DOHH2 (cell line): ENCODE data around the gene PLK1.

ENCODE experiments used
- H3F3A ChIP-seq: fragments of 200-600 bp; sonication (generic), shearing (Covaris generic); 2 replicates; pipeline ENCODE4 v1.6.0; 2016; ENCODE audit warnings: antibody characterized with exemption, mild to moderate bottlenecking; ENCODE audit not compliant: control insufficient read depth, insufficient read depth
- H3K27ac ChIP-seq: fragments of 200-600 bp; sonication (generic); 2 replicates; pipeline ENCODE4 v1.5.1; 2014; ENCODE audit warnings: low read depth, mild to moderate bottlenecking, low read length, moderate library complexity
- H3K27me3 ChIP-seq: fragments of 200-600 bp; sonication (generic); 2 replicates; pipeline ENCODE4 v1.6.1; 2014; ENCODE audit warnings: mild to moderate bottlenecking, low read length, mixed read lengths; ENCODE audit not compliant: control insufficient read depth
- H3K36me3 ChIP-seq: fragments of 200-600 bp; sonication (generic); 2 replicates; pipeline ENCODE4 v1.6.1; 2014; ENCODE audit warnings: mild to moderate bottlenecking, low read length, moderate library complexity, mixed read lengths; ENCODE audit not compliant: control insufficient read depth
- H3K4me1 ChIP-seq: fragments of 200-600 bp; sonication (generic); 2 replicates; pipeline ENCODE4 v1.6.1; 2014; ENCODE audit warnings: mild to moderate bottlenecking, low read length, mixed read lengths; ENCODE audit not compliant: control insufficient read depth
- H3K4me2 ChIP-seq: fragments of 200-600 bp; sonication (generic); 2 replicates; pipeline ENCODE4 v1.6.0; 2014; ENCODE audit warnings: mild to moderate bottlenecking, low read length, moderate library complexity
- H3K4me3 ChIP-seq: fragments of 200-600 bp; sonication (generic); 2 replicates; pipeline ENCODE4 v1.5.1; 2014; ENCODE audit warnings: mild to moderate bottlenecking, low read length, mixed read lengths
- H3K79me2 ChIP-seq: fragments of 200-600 bp; sonication (generic); 2 replicates; pipeline ENCODE4 v1.6.1; 2014; ENCODE audit warnings: mild to moderate bottlenecking, low read length, mixed read lengths; ENCODE audit not compliant: control insufficient read depth
- H3K9me2 ChIP-seq: fragments of 200-600 bp; sonication (generic); replicated peaks from 2 replicates; pipeline ENCODE4 v1.6.1; 2014; ENCODE audit warnings: mild to moderate bottlenecking, low read length, mixed read lengths; ENCODE audit not compliant: control insufficient read depth
- H3K9me3 ChIP-seq: fragments of 200-600 bp; sonication (generic); 2 replicates; pipeline ENCODE4 v1.6.1; 2014; ENCODE audit warnings: antibody characterized with exemption, low read length, mixed read lengths; ENCODE audit not compliant: control insufficient read depth, insufficient read depth
- H4K20me1 ChIP-seq: fragments of 200-600 bp; sonication (generic); 2 replicates; pipeline ENCODE4 v1.6.0; 2014; ENCODE audit warnings: low read depth, mild to moderate bottlenecking, antibody characterized with exemption, low read length, moderate library complexity; ENCODE audit not compliant: control insufficient read depth, insufficient read depth
- EZH2phosphoT487 ChIP-seq: fragments of 200-600 bp; sonication (generic); IDR thresholded peaks from 2 replicates; pipeline ENCODE4 v1.6.1; 2017; ENCODE audit warnings: borderline replicate concordance, mild to moderate bottlenecking, antibody characterized with exemption, low read length, moderate library complexity, mixed read lengths
- TF ChIP-seq, protein P1 (sequence below): fragments of 200-600 bp; sonication (generic); IDR thresholded peaks from one replicate; pipeline ENCODE4 v1.5.1; 2014; ENCODE audit warnings: antibody characterized with exemption, mild to moderate bottlenecking, low read depth, low read length; ENCODE audit not compliant: poor library complexity, severe bottlenecking

PLK1 gene

DNA sequence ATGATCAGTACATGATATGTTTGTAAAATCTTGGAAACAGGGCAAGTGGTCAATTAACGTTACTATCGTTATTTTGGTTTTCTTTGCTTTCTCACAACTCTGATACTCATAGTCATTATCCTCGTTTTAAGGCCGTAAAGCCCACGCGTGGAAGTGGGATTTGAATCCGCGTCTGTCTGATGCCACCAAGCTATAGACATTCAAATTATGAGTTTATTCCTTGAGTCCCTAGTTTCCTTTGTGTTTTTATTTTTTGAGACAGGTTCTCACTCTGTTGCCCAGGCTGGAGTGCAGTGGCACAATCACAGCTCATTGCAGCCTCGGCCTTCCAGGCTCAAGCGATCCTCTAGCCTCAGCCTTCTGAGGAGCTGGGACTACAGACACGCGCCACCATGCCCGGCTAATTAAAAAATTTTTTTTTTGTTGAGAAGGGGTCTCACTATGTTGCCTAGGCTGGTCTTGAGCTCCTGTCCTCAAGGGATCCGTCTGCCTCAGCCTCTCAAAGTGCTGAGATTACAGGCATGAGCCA lies 36.4 kb upstream of the PLK1 start:
- Histone ChIP-seq H3K27ac (no peak overlapping the region), H3K9me3 (no peaks in the 10 kb centered on the region), H3K36me3 (peaks cover 54% of the 10 kb centered on the region), H3K79me2 (peaks cover 72% of the 10 kb centered on the region), H3K9me2 (no peaks in the 10 kb centered on the region), H4K20me1 (no peaks in the 10 kb centered on the region), H3K4me2 (peak overlapping the region; percentile 91), H3F3A (0 out of 2 replicates have a peak, but pooled peaks cover 3% of the 10 kb centered on the region), H3K27me3 (no peaks in the 10 kb centered on the region), H3K4me1 (peaks cover 17% of the 10 kb centered on the region), H3K4me3 (peak overlapping the region; percentile 99)
- TF ChIP-seq, protein P1, sequence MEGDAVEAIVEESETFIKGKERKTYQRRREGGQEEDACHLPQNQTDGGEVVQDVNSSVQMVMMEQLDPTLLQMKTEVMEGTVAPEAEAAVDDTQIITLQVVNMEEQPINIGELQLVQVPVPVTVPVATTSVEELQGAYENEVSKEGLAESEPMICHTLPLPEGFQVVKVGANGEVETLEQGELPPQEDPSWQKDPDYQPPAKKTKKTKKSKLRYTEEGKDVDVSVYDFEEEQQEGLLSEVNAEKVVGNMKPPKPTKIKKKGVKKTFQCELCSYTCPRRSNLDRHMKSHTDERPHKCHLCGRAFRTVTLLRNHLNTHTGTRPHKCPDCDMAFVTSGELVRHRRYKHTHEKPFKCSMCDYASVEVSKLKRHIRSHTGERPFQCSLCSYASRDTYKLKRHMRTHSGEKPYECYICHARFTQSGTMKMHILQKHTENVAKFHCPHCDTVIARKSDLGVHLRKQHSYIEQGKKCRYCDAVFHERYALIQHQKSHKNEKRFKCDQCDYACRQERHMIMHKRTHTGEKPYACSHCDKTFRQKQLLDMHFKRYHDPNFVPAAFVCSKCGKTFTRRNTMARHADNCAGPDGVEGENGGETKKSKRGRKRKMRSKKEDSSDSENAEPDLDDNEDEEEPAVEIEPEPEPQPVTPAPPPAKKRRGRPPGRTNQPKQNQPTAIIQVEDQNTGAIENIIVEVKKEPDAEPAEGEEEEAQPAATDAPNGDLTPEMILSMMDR, result no peak
- TF ChIP-seq EZH2phosphoT487, result no peak

DNA sequence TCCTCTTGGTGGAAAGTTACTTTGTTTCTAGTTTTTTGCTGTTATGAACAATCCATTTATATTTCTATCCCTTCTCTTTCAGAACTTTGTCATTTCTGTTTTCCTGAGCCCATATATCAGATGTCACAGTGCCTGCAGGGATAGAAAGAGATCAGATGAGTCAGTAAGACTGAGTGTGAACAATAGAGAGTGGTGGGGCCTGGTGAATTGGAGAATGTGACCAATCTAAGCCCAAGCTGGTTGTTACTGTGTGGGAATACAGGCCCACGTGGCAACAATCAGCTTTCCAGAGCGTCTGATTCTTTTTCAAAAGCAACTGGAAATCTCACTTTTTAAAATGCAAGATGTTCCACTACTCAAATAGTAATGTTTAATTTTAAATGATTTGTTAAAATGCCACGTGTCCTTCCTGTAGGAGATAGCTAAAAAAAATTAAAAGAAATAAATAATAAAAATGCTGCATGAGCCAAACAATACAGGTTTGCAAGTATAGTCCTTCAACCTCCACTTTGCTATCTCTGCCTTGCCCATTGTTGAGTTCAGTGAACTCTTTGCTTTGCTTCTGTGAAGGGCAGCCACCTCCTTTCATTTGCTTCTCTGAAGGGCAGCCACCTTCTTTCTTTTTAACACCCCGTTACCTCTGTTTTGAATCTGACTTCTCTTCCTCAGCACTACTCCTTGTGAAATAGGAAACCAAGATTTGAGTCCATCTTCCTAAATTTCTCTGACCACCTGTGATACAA lies 27.8 kb upstream of the PLK1 start:
- Histone ChIP-seq H3K9me2 (no peaks in the 10 kb centered on the region), H3F3A (no peaks in the 10 kb centered on the region), H3K79me2 (peaks cover 67% of the 10 kb centered on the region), H3K4me3 (no peak overlapping the region), H3K4me1 (peaks cover 21% of the 10 kb centered on the region), H3K27me3 (no peaks in the 10 kb centered on the region), H3K9me3 (no peaks in the 10 kb centered on the region), H3K4me2 (peak overlapping the region; percentile 34), H3K27ac (no peak overlapping the region), H4K20me1 (no peaks in the 10 kb centered on the region), H3K36me3 (peaks cover 65% of the 10 kb centered on the region)
- TF ChIP-seq EZH2phosphoT487, result no peak
- TF ChIP-seq, protein P1, result no peak

DNA sequence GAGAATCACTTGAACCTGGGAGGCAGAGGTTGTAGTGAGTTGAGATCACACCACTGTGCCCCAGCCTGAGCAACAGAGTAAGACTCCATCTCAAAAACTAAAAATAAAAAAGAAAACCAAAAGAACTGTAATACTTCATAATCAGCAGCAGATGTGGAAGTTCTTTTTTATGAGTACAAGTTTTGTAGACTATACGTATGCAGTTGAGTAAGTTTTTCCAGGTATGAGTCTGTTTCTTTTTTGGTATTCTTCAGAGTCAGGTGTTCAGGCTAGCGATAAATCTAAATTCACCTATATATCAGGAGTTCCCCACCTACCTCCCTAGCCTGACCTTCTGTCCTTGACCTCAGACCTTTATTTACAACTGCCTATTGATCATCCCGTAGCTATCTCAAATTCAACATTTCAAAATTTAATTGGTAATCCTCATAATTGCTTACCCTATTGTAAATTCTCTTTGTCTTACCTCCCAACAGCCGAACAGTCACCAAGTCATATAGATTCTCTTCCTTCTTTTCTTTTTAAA lies 26.7 kb upstream of the PLK1 start:
- Histone ChIP-seq H3K9me3 (no peaks in the 10 kb centered on the region), H3K27ac (no peak overlapping the region), H4K20me1 (no peaks in the 10 kb centered on the region), H3K4me2 (no peak overlapping the region), H3K27me3 (no peaks in the 10 kb centered on the region), H3K79me2 (peaks cover 56% of the 10 kb centered on the region), H3K4me3 (no peak overlapping the region), H3K9me2 (no peaks in the 10 kb centered on the region), H3K36me3 (peaks cover 60% of the 10 kb centered on the region), H3K4me1 (peaks cover 21% of the 10 kb centered on the region), H3F3A (no peaks in the 10 kb centered on the region)
- no peak for TF ChIP-seq EZH2phosphoT487
- TF ChIP-seq, protein P1, result no peak
